Measurements from ENCODE around the gene BNC2. TPM values are rescaled to one million over a fixed set of nuclear protein-coding genes. Genes with fewer than 3 reads are reported as not detected.

Gene BNC2
- total RNA-seq, 1 experiment from 2014 or later, result 2.9 TPM

DNA sequence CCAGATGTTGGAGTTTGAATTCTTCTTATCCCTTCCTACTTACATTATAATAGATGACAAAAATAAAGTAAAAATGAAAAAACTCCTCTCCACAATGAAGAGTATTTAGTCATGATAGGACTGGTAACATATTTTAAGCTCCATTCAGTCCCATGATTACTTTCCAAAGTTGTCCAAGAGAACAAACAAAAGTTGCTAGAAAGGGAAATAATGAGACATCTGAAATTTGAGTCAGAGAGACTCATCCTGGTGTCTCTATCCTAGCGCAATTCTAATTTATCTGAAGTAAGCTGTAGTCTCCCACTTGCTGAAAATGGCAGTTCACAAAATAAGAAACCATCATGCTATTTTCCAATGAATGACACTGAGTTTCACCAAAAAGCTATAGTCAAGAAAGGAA is 152.2 kb downstream of the BNC2 start:
- Histone ChIP-seq H3K79me2 (ENCODE audit: low read depth) (no peaks in the 10 kb centered on the region), H3K4me1 (replicated peaks; ENCODE audit: insufficient read depth) (no peaks in the 10 kb centered on the region), H3F3A (ENCODE audit: insufficient read depth, low read depth) (no peaks in the 10 kb centered on the region; the same call in 1 of the 2 replicates), H4K20me1 (ENCODE audit: insufficient read depth) (no peaks in the 10 kb centered on the region), H3K4me2 (no peak overlapping the region), H3K36me3 (ENCODE audit: low read depth) (no peaks in the 10 kb centered on the region), H2AFZ (no peak overlapping the region), H3K4me3 (no peak overlapping the region), H3K9me2 (ENCODE audit: insufficient read depth) (no peaks in the 10 kb centered on the region), H3K27ac (no peak overlapping the region), H3K27me3 (ENCODE audit: insufficient read depth, low read depth) (no peaks in the 10 kb centered on the region), H3K9me3 (ENCODE audit: insufficient read depth, low read depth) (no peaks in the 10 kb centered on the region)
- no peak for DNase-seq
- intact Hi-C loops (cut with micrococcal nuclease; ENCODE audit: unreplicated experiment), result no loop called here
- CTCF ChIA-PET, result no interaction called here
- POLR2A ChIA-PET (ENCODE audit: unreplicated experiment), result no interaction called here
- no peak for TF ChIP-seq EZH2 (IDR thresholded peaks at IDR 0.05; ENCODE audit: low read depth)
- TF ChIP-seq CTCF (conservative IDR thresholded peaks at IDR 0.05), result no peak
- BruUV-seq (replicated peaks), result no TSS peak

DNA sequence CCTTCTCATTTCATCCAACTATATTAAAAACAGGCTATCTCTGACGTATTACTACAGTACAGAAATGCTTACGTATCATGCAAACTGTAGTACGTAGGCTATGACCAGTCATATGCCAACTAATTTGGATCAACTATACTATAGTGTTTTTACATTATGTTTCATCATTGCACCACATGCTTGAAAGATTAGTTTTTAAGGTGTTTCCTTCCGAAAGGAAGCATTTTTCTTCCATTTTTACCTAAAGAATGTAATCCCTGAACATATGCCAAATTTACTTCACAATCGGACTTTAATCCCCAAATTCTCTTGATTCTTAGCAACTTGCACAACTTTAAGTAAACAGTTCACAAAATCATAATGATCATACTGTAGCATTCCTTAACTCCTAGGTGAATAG is 153.9 kb downstream of the BNC2 start:
- DNase-seq, result no peak
- Histone ChIP-seq H3F3A (ENCODE audit: insufficient read depth, low read depth) (no peaks in the 10 kb centered on the region; the same call in 1 of the 2 replicates), H3K4me3 (no peak overlapping the region), H4K20me1 (ENCODE audit: insufficient read depth) (no peaks in the 10 kb centered on the region), H3K27ac (no peak overlapping the region), H3K4me2 (no peak overlapping the region), H3K4me1 (replicated peaks; ENCODE audit: insufficient read depth) (no peaks in the 10 kb centered on the region), H2AFZ (no peak overlapping the region), H3K9me2 (ENCODE audit: insufficient read depth) (no peaks in the 10 kb centered on the region), H3K79me2 (ENCODE audit: low read depth) (no peaks in the 10 kb centered on the region), H3K36me3 (ENCODE audit: low read depth) (no peaks in the 10 kb centered on the region), H3K9me3 (ENCODE audit: insufficient read depth, low read depth) (no peaks in the 10 kb centered on the region), H3K27me3 (ENCODE audit: insufficient read depth, low read depth) (no peaks in the 10 kb centered on the region)
- intact Hi-C loops (cut with micrococcal nuclease; ENCODE audit: unreplicated experiment), result no loop called here
- ChIA-PET CTCF (no interaction called here), POLR2A (ENCODE audit: unreplicated experiment) (no interaction called here)
- no TSS peak for BruUV-seq (replicated peaks)
- no peak for TF ChIP-seq CTCF (conservative IDR thresholded peaks at IDR 0.05)
- TF ChIP-seq EZH2 (IDR thresholded peaks at IDR 0.05; ENCODE audit: low read depth), result no peak

DNA sequence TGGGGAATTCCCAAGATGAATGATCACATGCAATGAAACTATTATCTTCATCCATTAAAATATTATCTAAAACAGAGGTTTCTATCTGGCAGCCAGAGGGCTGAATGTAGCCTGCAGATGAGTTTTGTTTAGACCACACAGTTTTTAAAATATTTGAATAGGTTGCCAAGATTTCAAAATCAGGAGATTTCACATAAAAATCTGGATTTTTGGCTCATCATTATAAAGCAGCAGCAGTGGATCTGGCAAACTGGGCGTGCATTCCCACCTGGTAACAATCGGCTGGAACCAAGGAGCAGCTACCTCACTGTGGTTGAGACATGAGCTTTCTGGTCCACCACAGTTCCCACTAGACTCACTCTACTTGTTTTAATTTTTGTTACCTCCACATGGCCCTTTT is 155.1 kb downstream of the BNC2 start:
- H4K20me1 ChIP-seq (ENCODE audit: insufficient read depth), result no peaks in the 10 kb centered on the region
- no peaks in the 10 kb centered on the region for H3K4me1 ChIP-seq (replicated peaks; ENCODE audit: insufficient read depth)
- H3K4me2 ChIP-seq, result no peak overlapping the region
- no peak overlapping the region for H2AFZ ChIP-seq
- DNase-seq, result no peak
- ChIA-PET POLR2A (ENCODE audit: unreplicated experiment) (no interaction called here), CTCF (no interaction called here)
- H3K27ac ChIP-seq, result no peak overlapping the region
- no peaks in the 10 kb centered on the region for H3K79me2 ChIP-seq (ENCODE audit: low read depth)
- intact Hi-C loops (cut with micrococcal nuclease; ENCODE audit: unreplicated experiment), result no loop called here
- BruUV-seq (replicated peaks), result no TSS peak
- no peak overlapping the region for H3K4me3 ChIP-seq
- TF ChIP-seq EZH2 (IDR thresholded peaks at IDR 0.05; ENCODE audit: low read depth) (no peak), CTCF (conservative IDR thresholded peaks at IDR 0.05) (no peak)
- no peaks in the 10 kb centered on the region for H3K9me2 ChIP-seq (ENCODE audit: insufficient read depth)
- H3K9me3 ChIP-seq (ENCODE audit: insufficient read depth, low read depth), result no peaks in the 10 kb centered on the region
- no peaks in the 10 kb centered on the region for H3K27me3 ChIP-seq (ENCODE audit: insufficient read depth, low read depth)
- no peaks in the 10 kb centered on the region for H3K36me3 ChIP-seq (ENCODE audit: low read depth)
- H3F3A ChIP-seq (ENCODE audit: insufficient read depth, low read depth), result no peaks in the 10 kb centered on the region; the same call in 1 of the 2 replicates

Measured in PC-9 (cell line).